Activated naive CD4-positive, alpha-beta T cell treated with anti-CD3 and anti-CD28 coated beads, Interleukin-2, amount 50 U/mL, for 72 hours (primary cell): ENCODE data around the gene TPD52L1. TPM values are rescaled to one million over a fixed set of nuclear protein-coding genes. Genes with fewer than 3 reads are reported as not detected.

Experiments used
- ATAC-seq, 2 donors: fragments of 150-1000 bp; cut with Tn5 transposase; 2 replicates each; pipeline ENCODE4 v1.10.0; 2021; ENCODE audit warnings: mild to moderate bottlenecking in 2 of 2, moderate library complexity in 2 of 2
- DNase-seq, 2 donors: peaks; one replicate each; pipeline ENCODE4 v3.0.0; 2021 to 2022; ENCODE audit warnings: low spot score in 2 of 2
- H3K27ac Mint-ChIP-seq, 2 donors: one replicate each; pipeline ENCODE4 v1.8.0; 2022; ENCODE audit warnings: mild to moderate bottlenecking in 2 of 2, mixed read lengths in 2 of 2
- H3K36me3 Mint-ChIP-seq, 2 donors: one replicate each; pipeline ENCODE4 v1.8.0; 2022; ENCODE audit warnings: mixed read lengths in 2 of 2
- H3K9me3 Mint-ChIP-seq, 2 donors: one replicate each; pipeline ENCODE4 v1.8.0; 2022; ENCODE audit warnings: mixed read lengths in 2 of 2
- total RNA-seq, 2 donors: library from RNA; stranded (reverse); gene quantifications; one replicate each; pipeline ENCODE4 v1.2.3, GENCODE V29; 2022

Gene TPD52L1
- total RNA-seq, 2 donors from 2014 or later, result 0.87 to 1.6 TPM

DNA sequence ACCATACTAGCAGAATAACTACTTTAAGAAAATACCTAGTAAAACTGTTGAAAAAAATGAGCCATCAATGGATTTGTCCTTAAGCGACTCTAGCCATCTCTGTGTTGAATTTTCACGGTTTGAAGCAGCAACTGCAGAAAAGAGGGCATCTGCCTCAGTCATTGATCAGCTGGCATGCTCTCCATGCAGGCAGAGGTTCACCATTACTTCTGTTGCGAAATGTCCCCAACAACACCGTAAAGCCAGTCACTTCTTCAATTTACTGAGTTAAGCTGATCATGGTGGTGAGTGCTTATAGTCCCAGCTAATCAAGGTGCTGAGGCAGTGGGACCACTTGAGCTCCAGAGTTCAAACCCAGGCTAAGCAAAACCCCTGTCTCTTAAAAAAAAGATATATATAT, 11.1 kb downstream of the TPD52L1 start:
- H3K27ac Mint-ChIP-seq, result no peak overlapping the region
- no peak for DNase-seq
- H3K36me3 Mint-ChIP-seq, result no peaks in the 10 kb centered on the region
- H3K9me3 Mint-ChIP-seq, result peaks cover 3 to 7% of the 10 kb centered on the region in 2 donors
- no peak for ATAC-seq

DNA sequence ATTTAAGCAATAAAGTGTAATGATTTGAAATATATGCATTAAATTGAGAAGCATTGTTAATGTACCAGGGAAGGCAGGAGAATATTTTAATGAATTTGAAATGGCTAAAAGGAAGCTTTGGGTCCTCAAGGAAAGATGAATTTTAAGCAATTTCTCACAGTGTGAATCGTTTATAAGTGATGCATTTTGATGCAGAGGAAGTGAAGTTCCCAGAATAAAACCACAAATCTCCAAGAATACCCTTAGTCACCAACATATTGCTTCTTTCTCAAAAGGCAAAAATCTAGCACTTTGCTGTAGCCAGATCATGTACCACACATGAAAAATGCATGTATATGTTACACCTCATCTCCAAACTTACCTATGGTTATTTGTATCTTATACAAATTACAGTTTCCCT, 11.7 kb downstream of the TPD52L1 start:
- Mint-ChIP-seq H3K36me3 (no peaks in the 10 kb centered on the region), H3K9me3 (peaks cover 3 to 8% of the 10 kb centered on the region in 2 donors)
- ATAC-seq, result no peak

GRCh38 chr6:125165776-125166175, 12.2 kb downstream of the TPD52L1 start:
- no peak for ATAC-seq
- DNase-seq, result no peak
- Mint-ChIP-seq H3K9me3 (peaks cover 3 to 8% of the 10 kb centered on the region in 2 donors), H3K27ac (no peak overlapping the region), H3K36me3 (no peaks in the 10 kb centered on the region)

More for the DNA sequence above, 11.7 kb downstream of the TPD52L1 start:
- DNase-seq, result no peak
- H3K27ac Mint-ChIP-seq, result no peak overlapping the region

DNA sequence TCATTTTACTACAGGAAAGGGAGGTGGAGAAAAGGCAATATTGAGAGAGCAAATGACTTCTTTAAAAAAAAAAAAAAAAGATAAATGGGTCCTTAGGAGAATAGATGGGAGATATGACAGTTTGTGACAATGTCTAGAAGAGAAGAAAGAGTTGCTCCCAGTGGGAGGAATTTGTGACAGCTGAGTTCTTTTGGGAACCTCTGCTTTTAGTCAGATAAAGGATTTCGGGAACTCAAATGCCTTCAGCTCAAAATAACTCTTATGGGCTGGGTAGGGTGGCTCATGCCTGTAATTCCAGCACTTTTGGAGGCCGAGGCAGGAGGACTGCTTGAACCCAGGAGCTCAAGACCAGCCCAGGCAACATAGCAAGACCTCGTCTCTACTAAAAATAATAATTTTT, 13.1 kb downstream of the TPD52L1 start:
- Mint-ChIP-seq H3K9me3 (peaks cover 3 to 8% of the 10 kb centered on the region in 2 donors), H3K36me3 (no peaks in the 10 kb centered on the region), H3K27ac (no peak overlapping the region)
- ATAC-seq, result no peak
- DNase-seq, result no peak

DNA sequence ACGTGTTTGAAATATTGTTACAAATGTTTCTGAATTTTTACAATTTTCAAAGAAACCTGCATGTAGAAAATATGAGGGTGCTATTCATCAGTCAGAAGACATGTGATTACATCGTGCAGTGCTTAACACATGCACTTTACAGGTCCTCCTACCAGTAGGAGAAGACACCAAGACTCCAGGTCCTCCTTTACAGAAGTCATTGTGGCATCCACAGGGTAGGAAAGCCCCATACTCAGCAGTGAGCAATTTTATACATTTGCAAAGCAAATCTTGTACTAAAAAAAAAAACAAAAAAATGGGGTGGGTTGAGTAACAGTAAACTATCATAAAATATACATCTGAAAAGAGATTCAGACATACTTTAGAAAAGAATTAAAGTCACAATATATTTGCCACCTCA, 14.0 kb downstream of the TPD52L1 start:
- Mint-ChIP-seq H3K36me3 (no peaks in the 10 kb centered on the region), H3K9me3 (peaks cover 3 to 8% of the 10 kb centered on the region in 2 donors)
- no peak for ATAC-seq

DNA sequence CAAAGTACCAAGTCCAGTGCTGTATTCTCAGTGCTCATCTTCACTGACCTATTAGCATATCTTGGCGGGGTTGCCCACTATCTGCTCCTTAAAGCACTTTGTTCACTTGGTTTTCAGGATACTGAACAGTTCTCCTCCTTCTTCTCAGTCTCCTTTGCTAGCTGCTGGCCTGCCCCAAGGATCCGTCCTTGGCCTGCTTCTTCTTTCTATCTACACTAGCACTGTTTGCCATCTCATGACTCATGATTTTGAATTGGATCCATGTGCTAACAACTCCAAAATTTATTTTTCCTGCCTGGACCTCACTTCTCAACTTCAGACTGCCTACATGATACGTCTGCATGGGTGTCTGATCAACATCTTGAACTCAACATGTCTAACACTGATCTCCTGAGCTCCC, 15.5 kb downstream of the TPD52L1 start:
- no peaks in the 10 kb centered on the region for H3K36me3 Mint-ChIP-seq
- H3K9me3 Mint-ChIP-seq, result peaks cover 3 to 8% of the 10 kb centered on the region in 2 donors
- H3K27ac Mint-ChIP-seq, result no peak overlapping the region
- no peak for ATAC-seq
- no peak for DNase-seq

More for the DNA sequence above, 14.0 kb downstream of the TPD52L1 start:
- DNase-seq, result no peak
- H3K27ac Mint-ChIP-seq, result no peak overlapping the region

- no peaks in the 10 kb centered on the region for H3K36me3 Mint-ChIP-seq
- no peak for DNase-seq
- H3K9me3 Mint-ChIP-seq, result peaks cover 3 to 8% of the 10 kb centered on the region in 2 donors
- no peak for ATAC-seq
- H3K27ac Mint-ChIP-seq, result no peak overlapping the region
Measured at GRCh38 chr6:125169522-125169921, 15.9 kb downstream of the TPD52L1 start.

DNA sequence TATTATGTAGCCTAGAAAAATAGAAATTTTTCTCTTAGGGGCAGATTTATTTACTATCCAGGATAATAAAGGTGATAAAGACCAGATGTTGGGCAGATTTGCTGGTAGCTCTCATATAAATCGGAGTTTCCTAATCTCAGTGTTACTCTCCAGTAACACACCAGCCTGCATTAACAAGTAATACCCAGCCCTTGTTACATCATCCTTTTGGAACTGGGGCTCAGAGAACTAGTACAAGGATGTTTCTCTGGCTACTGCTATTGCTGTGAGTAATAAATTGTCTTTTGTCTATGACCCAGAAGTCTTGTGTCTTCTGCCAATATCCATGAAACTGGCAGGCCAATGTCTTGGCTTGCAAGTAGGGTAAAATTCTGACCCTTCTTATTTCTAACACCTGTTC, 16.8 kb downstream of the TPD52L1 start:
- Mint-ChIP-seq H3K9me3 (peaks cover 3 to 8% of the 10 kb centered on the region in 2 donors), H3K36me3 (no peaks in the 10 kb centered on the region), H3K27ac (no peak overlapping the region)
- DNase-seq (no peak), ATAC-seq (no peak)

DNA sequence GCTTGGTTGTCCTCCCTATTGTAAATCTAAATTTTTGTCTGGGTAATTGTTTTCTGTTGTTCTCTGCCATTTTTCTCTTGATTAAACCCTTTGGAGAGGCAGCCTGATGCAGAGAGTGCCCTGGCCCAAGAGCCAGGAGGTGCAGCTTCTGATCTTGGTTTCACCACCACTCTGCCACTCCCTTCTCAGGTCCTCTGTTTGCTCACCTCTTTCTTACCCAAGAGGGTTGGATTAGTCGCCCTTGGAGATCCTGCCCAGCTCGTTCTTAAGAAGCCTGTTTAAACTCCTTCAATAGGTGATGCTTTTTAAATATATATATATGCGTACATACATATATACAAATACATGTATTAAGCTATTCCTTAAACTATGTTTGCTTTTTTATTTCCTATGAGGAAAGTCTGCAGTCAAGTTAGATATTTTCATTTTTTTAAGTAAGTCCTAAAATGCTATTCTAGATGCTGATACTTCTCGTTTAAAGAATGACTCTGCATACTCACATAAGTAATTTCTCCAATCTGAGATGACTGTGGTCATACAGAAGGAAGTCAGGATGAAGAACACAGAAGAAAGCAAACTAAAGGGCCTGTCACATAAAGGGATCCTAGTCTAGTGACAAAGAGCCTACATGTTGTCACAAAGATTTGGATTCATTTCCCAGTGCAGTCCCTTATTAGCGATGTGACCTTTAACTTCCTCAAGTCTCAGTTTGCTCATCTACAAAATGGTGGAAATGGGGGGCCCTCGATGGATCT, 19.9 kb downstream of the TPD52L1 start:
- ATAC-seq (no peak), DNase-seq (no peak)
- H3K36me3 Mint-ChIP-seq, result no peaks in the 10 kb centered on the region
- H3K9me3 Mint-ChIP-seq, result peaks cover 3 to 8% of the 10 kb centered on the region in 2 donors
- no peak overlapping the region for H3K27ac Mint-ChIP-seq

DNA sequence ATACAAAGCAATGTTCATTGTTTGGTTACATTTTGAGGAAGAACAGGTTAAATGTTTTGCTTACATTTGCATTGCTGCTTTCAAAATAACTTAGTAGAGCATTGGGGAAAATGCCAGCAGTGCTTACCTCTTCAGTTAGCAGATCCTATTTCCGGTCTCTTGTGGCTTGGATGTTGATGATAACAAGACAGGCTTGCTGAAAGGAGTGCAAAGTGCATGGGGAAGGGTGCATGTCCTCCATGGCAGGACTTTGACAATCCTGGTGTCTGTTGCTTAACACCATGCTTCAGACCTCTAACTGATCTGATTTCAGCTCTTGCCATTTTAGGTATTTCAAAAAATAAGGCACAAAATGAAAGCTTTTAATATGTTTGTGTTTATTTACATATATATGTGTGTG, 21.1 kb downstream of the TPD52L1 start:
- ATAC-seq, result no peak
- DNase-seq, result no peak
- peaks cover 0 to 1% of the 10 kb centered on the region in 2 donors for H3K9me3 Mint-ChIP-seq
- H3K36me3 Mint-ChIP-seq, result no peaks in the 10 kb centered on the region
- no peak overlapping the region for H3K27ac Mint-ChIP-seq

- no peak overlapping the region for H3K27ac Mint-ChIP-seq
- DNase-seq (no peak), ATAC-seq (no peak)
- H3K36me3 Mint-ChIP-seq, result no peaks in the 10 kb centered on the region
- H3K9me3 Mint-ChIP-seq, result no peaks in the 10 kb centered on the region
Measured at GRCh38 chr6:125175466-125176048, 22.0 kb downstream of the TPD52L1 start.

DNA sequence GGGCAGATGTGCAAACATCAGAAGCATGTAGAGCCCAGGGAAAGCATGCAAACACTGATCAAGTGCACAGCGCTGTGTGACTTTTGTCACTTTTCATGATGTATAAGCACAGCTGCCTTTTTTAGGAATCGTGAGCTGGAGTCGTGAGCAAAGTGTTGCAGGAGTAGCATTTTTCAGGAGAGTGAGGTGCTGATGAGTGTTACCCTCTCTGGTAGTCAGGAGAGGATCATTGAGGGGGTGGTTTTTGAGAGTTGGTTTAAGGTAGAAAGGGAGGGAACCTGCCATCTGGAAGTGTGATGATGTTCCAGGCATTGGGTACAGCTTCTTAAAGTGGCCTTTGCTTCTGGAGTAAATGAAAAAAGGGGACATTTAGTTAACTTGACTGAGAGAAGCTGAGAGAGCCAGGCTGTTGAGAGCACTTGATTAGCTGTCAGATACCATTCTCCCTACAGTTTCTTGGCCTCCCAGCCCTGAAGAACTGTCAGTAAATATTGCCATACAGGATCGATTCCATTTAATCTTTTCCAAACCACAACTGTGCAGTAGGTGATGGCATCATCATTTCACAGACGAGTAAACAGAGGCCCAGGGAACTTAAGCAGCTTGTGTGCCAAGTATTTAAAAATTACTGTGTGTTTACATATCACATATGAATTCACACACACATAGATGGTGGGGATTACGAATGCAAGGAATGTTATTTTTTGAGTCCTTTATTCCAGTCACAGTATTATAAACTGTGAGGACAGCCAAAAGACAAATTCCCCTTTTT, 28.9 kb downstream of the TPD52L1 start:
- DNase-seq (no peak), ATAC-seq (no peak)
- no peak overlapping the region for H3K27ac Mint-ChIP-seq
- H3K36me3 Mint-ChIP-seq, result no peaks in the 10 kb centered on the region
- no peaks in the 10 kb centered on the region for H3K9me3 Mint-ChIP-seq

- H3K36me3 Mint-ChIP-seq, result no peaks in the 10 kb centered on the region
- ATAC-seq, result no peak
- no peak for DNase-seq
- no peaks in the 10 kb centered on the region for H3K9me3 Mint-ChIP-seq
- no peak overlapping the region for H3K27ac Mint-ChIP-seq
Measured at GRCh38 chr6:125183391-125183790, 29.8 kb downstream of the TPD52L1 start.

GRCh38 chr6:125188037-125188436, 34.5 kb downstream of the TPD52L1 start:
- H3K9me3 Mint-ChIP-seq, result no peaks in the 10 kb centered on the region
- ATAC-seq (no peak), DNase-seq (no peak)
- H3K27ac Mint-ChIP-seq, result no peak overlapping the region
- no peaks in the 10 kb centered on the region for H3K36me3 Mint-ChIP-seq

DNA sequence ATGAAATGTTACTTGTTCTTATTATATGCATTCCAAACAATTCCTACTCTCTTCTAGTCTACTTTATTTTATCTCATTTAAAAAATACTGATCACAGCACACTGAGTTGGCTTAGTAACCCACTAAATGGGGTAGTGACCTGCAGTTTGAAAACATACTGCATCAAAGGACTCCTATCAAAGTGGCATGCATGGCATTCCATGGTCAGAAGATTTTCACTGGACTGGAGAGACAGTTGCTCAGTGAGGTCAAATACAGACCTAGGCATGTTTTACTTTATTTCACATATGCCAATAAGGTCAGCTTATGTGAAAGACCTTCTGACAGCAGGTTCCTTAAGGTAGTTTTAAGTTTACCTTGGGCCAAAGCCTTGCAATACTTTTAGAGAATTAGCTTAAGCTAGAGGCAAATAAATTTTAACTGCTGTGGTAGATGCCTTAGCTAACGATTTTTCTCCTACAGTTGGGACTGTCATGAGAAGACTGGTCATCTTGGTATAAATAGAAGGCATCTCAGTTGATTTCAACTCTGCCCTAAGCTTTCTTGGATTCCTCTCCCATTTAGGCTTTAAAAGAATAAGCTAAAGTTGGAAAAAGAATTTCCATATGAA, 35.1 kb downstream of the TPD52L1 start:
- no peak for ATAC-seq
- H3K9me3 Mint-ChIP-seq, result no peaks in the 10 kb centered on the region

GRCh38 chr6:125189494-125189893, 35.9 kb downstream of the TPD52L1 start:
- Mint-ChIP-seq H3K36me3 (no peaks in the 10 kb centered on the region), H3K27ac (no peak overlapping the region), H3K9me3 (no peaks in the 10 kb centered on the region)
- DNase-seq (no peak), ATAC-seq (no peak)

More for the DNA sequence above, 35.1 kb downstream of the TPD52L1 start:
- Mint-ChIP-seq H3K27ac (no peak overlapping the region), H3K36me3 (no peaks in the 10 kb centered on the region)
- no peak for DNase-seq

- H3K36me3 Mint-ChIP-seq, result no peaks in the 10 kb centered on the region
- no peak for ATAC-seq
- DNase-seq, result no peak
- no peak overlapping the region for H3K27ac Mint-ChIP-seq
- no peaks in the 10 kb centered on the region for H3K9me3 Mint-ChIP-seq
Measured at GRCh38 chr6:125190667-125191066, 37.1 kb downstream of the TPD52L1 start.
